H1 (cell line): ENCODE results near the gene ABI2. TPM values are rescaled to one million over a fixed set of nuclear protein-coding genes. Genes with fewer than 3 reads are reported as not detected.

ENCODE experiments used
- CTCF ChIA-PET: fragments of 300-600 bp; sonication (Branson Sonifier 250); formaldehyde crosslinking; loops from one replicate; lab custom pipeline; 2021; ENCODE audit not compliant: partially characterized antibody; lab: Charles Lee
- POLR2A ChIA-PET: fragments of 300-600 bp; sonication (Branson Sonifier 250); formaldehyde crosslinking; loops from one replicate; lab custom pipeline; 2021; ENCODE audit warnings: inconsistent platforms; ENCODE audit not compliant: partially characterized antibody; lab: Charles Lee
- DNase-seq, 2 experiments: peaks; one replicate each; pipeline versions ENCODE4 v3.0.0 to v3.0.0-alpha.2; 2010 to 2022; ENCODE audit warnings: low spot score in 2 of 2, low read depth in 1 of 2, mixed read lengths in 1 of 2
- FAIRE-seq: peaks from 2 replicates; lab custom pipeline; 2011; peaks lifted over from hg19 to GRCh38; lab: Jason Lieb, UNC
- H2AFZ ChIP-seq: 2 replicates; pipeline ENCODE4 v1.8.1; 2012; ENCODE audit warnings: low read length, inconsistent platforms
- H2AK5ac ChIP-seq: 2 replicates; pipeline ENCODE4 v1.6.1; 2013; ENCODE audit warnings: low read depth, low read length
- H2BK120ac ChIP-seq: replicated peaks from 2 replicates; pipeline ENCODE3; 2013; ENCODE audit warnings: low read depth, low read length, inconsistent platforms
- H2BK12ac ChIP-seq: 2 replicates; pipeline ENCODE4 v1.6.1; 2013; ENCODE audit warnings: low read depth, low read length
- H2BK15ac ChIP-seq: 2 replicates; pipeline ENCODE4 v1.6.1; 2013; ENCODE audit warnings: low read length
- H2BK20ac ChIP-seq: 2 replicates; pipeline ENCODE4 v1.6.1; 2013; ENCODE audit warnings: low read length
- H2BK5ac ChIP-seq: 2 replicates; pipeline ENCODE4 v1.6.1; 2013; ENCODE audit warnings: low read depth, low read length
- H3K14ac ChIP-seq: 2 replicates; pipeline ENCODE4 v1.6.1; 2013; ENCODE audit warnings: inconsistent platforms; ENCODE audit not compliant: insufficient read length
- H3K18ac ChIP-seq: 2 replicates; pipeline ENCODE4 v1.6.1; 2013; ENCODE audit warnings: low read length; ENCODE audit errors: extremely low read depth
- H3K23ac ChIP-seq: 2 replicates; pipeline ENCODE4 v1.6.1; 2013; ENCODE audit warnings: inconsistent platforms; ENCODE audit not compliant: insufficient read length
- H3K23me2 ChIP-seq: 2 replicates; pipeline ENCODE4 v1.6.1; 2013; ENCODE audit warnings: low read depth, low read length
- H3K27ac ChIP-seq: 2 replicates; pipeline ENCODE4 v1.6.1; 2011; ENCODE audit warnings: low read depth, low read length, inconsistent platforms
- H3K27me3 ChIP-seq, 4 experiments: replicated peaks in 1 of 4; 1 replicate in 1 of 4; 2 replicates in 3 of 4; pipeline versions ENCODE4 v1.6.1 to v1.8.1; 2011 to 2013; ENCODE audit warnings: low read length in 3 of 4, mild to moderate bottlenecking in 3 of 4, inconsistent platforms in 2 of 4, mixed read lengths in 2 of 4, moderate library complexity in 1 of 4; ENCODE audit not compliant: control insufficient read depth in 3 of 4, insufficient read depth in 3 of 4; ENCODE audit errors: extremely low read depth in 1 of 4
- H3K36me3 ChIP-seq, 4 experiments: 2 replicates each; pipeline versions ENCODE4 v1.6.1 to v1.8.1; 2011 to 2013; ENCODE audit warnings: mild to moderate bottlenecking in 4 of 4, low read length in 3 of 4, moderate library complexity in 2 of 4, control low read depth in 1 of 4, inconsistent platforms in 1 of 4; ENCODE audit not compliant: insufficient read depth in 4 of 4, control insufficient read depth in 2 of 4
- H3K4ac ChIP-seq: replicated peaks from 2 replicates; pipeline ENCODE3; 2013; ENCODE audit warnings: low read length, low read depth, mixed read lengths, inconsistent platforms; ENCODE audit not compliant: insufficient read length
- H3K4me1 ChIP-seq, 4 experiments: replicated peaks in 1 of 4; 1 replicate in 1 of 4; 2 replicates in 3 of 4; pipeline versions ENCODE4 v1.6.1 to v1.8.1; 2011 to 2013; ENCODE audit warnings: low read length in 3 of 4, inconsistent platforms in 2 of 4, mixed read lengths in 1 of 4; ENCODE audit not compliant: insufficient read depth in 4 of 4, control insufficient read depth in 3 of 4
- H3K4me2 ChIP-seq, 2 experiments: 2 replicates each; pipeline versions ENCODE4 v1.6.1 to v1.8.1; 2011 to 2013; ENCODE audit warnings: low read depth in 2 of 2, low read length in 2 of 2, control low read depth in 1 of 2, inconsistent platforms in 1 of 2, mild to moderate bottlenecking in 1 of 2; ENCODE audit not compliant: insufficient read depth in 1 of 2
- H3K4me3 ChIP-seq, 4 experiments: fragments of 200-600, 300-600 bp in 1 of 4; sonication (generic), shearing (Covaris generic), sonication (Bioruptor Twin) in 1 of 4; 2 replicates each; pipeline versions ENCODE4 v1.5.1 to v1.8.1; 2011 to 2016; ENCODE audit warnings: low read length in 4 of 4, low read depth in 3 of 4, control low read depth in 2 of 4, inconsistent platforms in 2 of 4, mild to moderate bottlenecking in 2 of 4, mixed read lengths in 1 of 4, moderate library complexity in 1 of 4; ENCODE audit not compliant: insufficient read depth in 2 of 4; ENCODE audit errors: extremely low read depth in 1 of 4
- H3K56ac ChIP-seq: replicated peaks from 2 replicates; pipeline ENCODE3; 2013; ENCODE audit warnings: low read depth, mild to moderate bottlenecking, mixed read lengths, low read length, inconsistent platforms; ENCODE audit not compliant: insufficient read length
- H3K79me1 ChIP-seq: 2 replicates; pipeline ENCODE4 v1.6.1; 2013; ENCODE audit warnings: low read depth, low read length, control low read depth
- H3K79me2 ChIP-seq, 2 experiments: 2 replicates each; pipeline versions ENCODE4 v1.6.1 to v1.8.1; 2012 to 2013; ENCODE audit warnings: low read length in 2 of 2, mild to moderate bottlenecking in 2 of 2, inconsistent platforms in 1 of 2; ENCODE audit not compliant: insufficient read depth in 2 of 2, control insufficient read depth in 1 of 2
- H3K9ac ChIP-seq, 4 experiments: replicated peaks in 1 of 4; 1 replicate in 1 of 4; 2 replicates in 3 of 4; pipeline versions ENCODE4 v1.6.1 to v1.8.1; 2011 to 2013; ENCODE audit warnings: low read depth in 3 of 4, low read length in 3 of 4, control low read depth in 2 of 4, mild to moderate bottlenecking in 2 of 4, moderate library complexity in 2 of 4, inconsistent platforms in 1 of 4; ENCODE audit errors: extremely low read depth in 1 of 4
- H3K9me3 ChIP-seq, 2 experiments: 2 replicates each; pipeline versions ENCODE4 v1.6.1 to v1.8.1; 2012 to 2013; ENCODE audit warnings: mild to moderate bottlenecking in 2 of 2, moderate library complexity in 2 of 2, control low read depth in 1 of 2, inconsistent platforms in 1 of 2, low read depth in 1 of 2, low read length in 1 of 2, mixed read lengths in 1 of 2; ENCODE audit not compliant: insufficient read depth in 2 of 2
- H4K20me1 ChIP-seq, 2 experiments: replicated peaks in 1 of 2; 2 replicates each; pipeline versions ENCODE3 to v1.8.1; 2011 to 2013; ENCODE audit warnings: inconsistent platforms in 2 of 2, low read length in 2 of 2, mild to moderate bottlenecking in 1 of 2; ENCODE audit not compliant: insufficient read depth in 2 of 2, control insufficient read depth in 1 of 2
- H4K5ac ChIP-seq: 2 replicates; pipeline ENCODE4 v1.6.1; 2013; ENCODE audit warnings: low read length, low read depth, mixed read lengths, inconsistent platforms; ENCODE audit not compliant: insufficient read length
- H4K8ac ChIP-seq: 2 replicates; pipeline ENCODE4 v1.8.0; 2013; ENCODE audit warnings: mild to moderate bottlenecking, moderate library complexity, low read length, inconsistent platforms; ENCODE audit not compliant: insufficient read depth; ENCODE audit errors: extremely low read depth
- H4K91ac ChIP-seq: replicated peaks from 2 replicates; pipeline ENCODE3; 2013; ENCODE audit warnings: low read length, mixed read lengths, inconsistent platforms; ENCODE audit not compliant: insufficient read length
- ASH2L ChIP-seq: fragments of 200-600, 300-600 bp; sonication (generic); IDR thresholded peaks from one replicate; pipeline ENCODE4 v1.7.1; 2017; ENCODE audit warnings: low read length
- BCL11A ChIP-seq, 2 experiments: IDR thresholded peaks; one replicate each; pipeline ENCODE4 v1.6.1; 2011; ENCODE audit warnings: low read depth in 2 of 2, low read length in 2 of 2, mild to moderate bottlenecking in 2 of 2
- CBX5 ChIP-seq: fragments of 300-800, 300-1000 bp; sonication (generic); IDR thresholded peaks from 2 replicates; pipeline ENCODE4 v1.7.1; 2016; ENCODE audit warnings: antibody characterized with exemption, low read length, low read depth
- CBX8 ChIP-seq: fragments of 300-800, 300-1000 bp; sonication (generic); IDR thresholded peaks from 2 replicates; pipeline ENCODE4 v1.7.1; 2016; ENCODE audit warnings: low read depth, low read length, borderline replicate concordance
- CHD1 ChIP-seq: IDR thresholded peaks from 2 replicates; pipeline ENCODE4 v1.6.1; 2012; ENCODE audit warnings: low read depth, low read length, improper control_type of control experiment
- CREB1 ChIP-seq: IDR thresholded peaks from 2 replicates; pipeline ENCODE4 v1.6.1; 2012; ENCODE audit warnings: inconsistent platforms
- CTBP2 ChIP-seq: IDR thresholded peaks from 2 replicates; pipeline ENCODE4 v1.7.0; 2011; ENCODE audit warnings: borderline replicate concordance, mild to moderate bottlenecking, moderate library complexity, mixed read lengths, low read length; ENCODE audit not compliant: insufficient read depth, insufficient read length
- E2F6 ChIP-seq: IDR thresholded peaks from 2 replicates; pipeline ENCODE4 v1.6.1; 2012; ENCODE audit warnings: inconsistent platforms
- EZH2 ChIP-seq: fragments of 200-600 bp; sonication (generic); IDR thresholded peaks from 2 replicates; pipeline ENCODE4 v1.7.1; 2012; ENCODE audit warnings: low read depth, mild to moderate bottlenecking, moderate library complexity, low read length, inconsistent platforms; ENCODE audit not compliant: severe bottlenecking
- GABPA ChIP-seq: IDR thresholded peaks from 2 replicates; pipeline ENCODE4 v1.6.1; 2011; ENCODE audit warnings: mild to moderate bottlenecking, low read length, moderate library complexity, borderline replicate concordance; ENCODE audit not compliant: insufficient read depth
- GTF2F1 ChIP-seq: IDR thresholded peaks from 2 replicates; pipeline ENCODE4 v1.6.1; 2012; ENCODE audit warnings: low read depth, low read length, improper control_type of control experiment, borderline replicate concordance
- HDAC6 ChIP-seq: IDR thresholded peaks from one replicate; pipeline ENCODE4 v1.7.1; 2012; ENCODE audit warnings: low read depth, mild to moderate bottlenecking, inconsistent platforms, low read length, moderate library complexity
- NRF1 ChIP-seq: IDR thresholded peaks from 2 replicates; pipeline ENCODE4 v1.6.1; 2011; ENCODE audit warnings: mild to moderate bottlenecking, low read depth, low read length, improper control_type of control experiment
- POLR2A ChIP-seq, 2 experiments: IDR thresholded peaks; 1 replicate in 1 of 2; 2 replicates in 1 of 2; pipeline ENCODE4 v1.6.1; 2011; ENCODE audit warnings: low read depth in 2 of 2, low read length in 2 of 2, mild to moderate bottlenecking in 2 of 2; ENCODE audit errors: control extremely low read depth in 1 of 2
- SP4 ChIP-seq: IDR thresholded peaks from 2 replicates; pipeline ENCODE4 v1.6.1; 2012; ENCODE audit warnings: low read length, inconsistent platforms
- WGBS, 2 experiments: shearing (Covaris generic) in 1 of 2; methylation state at CpG; one replicate each; pipeline versions ENCODE4 v1.1.6 to v1.1.7; 2013 to 2015; ENCODE audit warnings: low lambda C conversion rate in 2 of 2, mixed read lengths in 2 of 2, inconsistent platforms in 1 of 2, low coverage in 1 of 2, missing lambda C conversion rate in 1 of 2; ENCODE audit not compliant: insufficient replicate concordance in 2 of 2, insufficient coverage in 1 of 2, insufficient read length in 1 of 2; ENCODE audit errors: extremely low coverage in 1 of 2, missing lambda C conversion rate in 1 of 2; 5-methylcytosine and 5-hydroxymethylcytosine counted together
- polyA plus RNA-seq, 7 experiments: library from polyadenylated mRNA; depleted of rRNA in 3 of 7; stranded (reverse) in 5 of 7; unstranded in 2 of 7; fragments of >200 nt in 5 of 7; fragments of 200-250 nt in 2 of 7; gene quantifications; 1 replicate in 5 of 7; 2 replicates in 1 of 7; 4 replicates in 1 of 7; pipeline versions ENCODE4 v1.2.1 to v1.2.3, GENCODE V29; 2011 to 2013; ENCODE audit warnings: missing spikeins in 2 of 7, mixed read lengths in 2 of 7
- total RNA-seq: library from RNA; stranded (reverse); fragmentation: NEBNext Ultra II Directional; extraction: Animal tissue kit (Norgen Biotek cat#: 25700); gene quantifications from 2 replicates; pipeline ENCODE4 v1.2.1, GENCODE V29; 2021

ABI2 gene
- total and polyA plus RNA-seq, 2 of the 8 experiments (the other 6 are each of a cell fraction or from before 2014, with no cell fraction given), result 62.3 to 118 TPM

DNA sequence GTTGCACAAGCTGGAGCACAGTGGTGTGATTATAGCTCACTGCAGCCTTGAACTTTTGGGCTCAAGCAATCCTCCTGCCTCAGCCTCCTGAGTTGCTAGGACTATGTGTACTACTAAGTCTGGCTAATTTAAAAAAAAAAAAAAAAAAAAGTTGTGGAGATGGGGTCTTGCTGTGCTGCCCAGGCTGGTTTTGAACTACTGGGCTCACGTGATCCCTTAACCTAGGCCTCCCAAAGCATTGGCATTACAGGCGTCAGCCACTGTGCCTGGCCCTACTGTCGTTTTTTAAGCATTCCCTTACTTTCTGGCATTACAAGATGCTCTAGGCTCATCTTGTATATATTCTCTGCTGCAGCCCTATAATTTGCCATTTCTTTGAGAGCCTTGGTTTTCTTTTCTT, 118.6 kb downstream of the ABI2 start:
- Histone ChIP-seq H4K8ac (no peak overlapping the region), H2BK5ac (no peak overlapping the region), H4K5ac (no peak overlapping the region), H4K20me1 (peaks cover 0 to 2% of the 10 kb centered on the region in 2 experiments), H3K4me2 (no peak overlapping the region), H2AFZ (no peak overlapping the region), H3K14ac (no peak overlapping the region), H3K4me3 (no peak overlapping the region), H3K79me2 (no peaks in the 10 kb centered on the region), H3K56ac (no peak overlapping the region), H3K36me3 (peaks cover 4 to 32% (median 9%) of the 10 kb centered on the region in 4 experiments; a peak in 7 of 8 replicates), H2BK12ac (no peak overlapping the region), H3K9me3 (no peaks in the 10 kb centered on the region), H3K4ac (no peak overlapping the region), H2BK20ac (no peak overlapping the region), H4K91ac (no peak overlapping the region), H3K23me2 (no peaks in the 10 kb centered on the region), H3K4me1 (no peaks in the 10 kb centered on the region), H2BK120ac (no peak overlapping the region), H3K27me3 (no peaks in the 10 kb centered on the region), H3K79me1 (no peaks in the 10 kb centered on the region), H3K18ac (no peak overlapping the region), H3K27ac (no peak overlapping the region), H2BK15ac (no peak overlapping the region), H3K9ac (no peak overlapping the region), H3K23ac (no peak overlapping the region), H2AK5ac (no peak overlapping the region)
- DNase-seq, result no peak
- CTCF ChIA-PET, result interaction anchor here (1.6 kb wide), 1 partner anchor 463 kb away, joined by 3 read pairs; no protein-coding TSS in a partner anchor
- 94% methylated on average over 3 of the region's 3 CpGs; no CpG with 5 or more reads in 1 of the 2 experiments for WGBS, 2 experiments
- no peak for TF ChIP-seq GABPA
- no peak for TF ChIP-seq BCL11A (IDR thresholded peaks at IDR 0.05; ENCODE audit: low read depth in 2 of 2, low read length in 2 of 2)
- no peak for TF ChIP-seq HDAC6
- no peak for TF ChIP-seq CBX8
- TF ChIP-seq ASH2L, result no peak
- no peak for TF ChIP-seq GTF2F1
- no peak for TF ChIP-seq E2F6
- TF ChIP-seq POLR2A (IDR thresholded peaks at IDR 0.05; ENCODE audit: control extremely low read depth in 1 of 2, low read depth in 2 of 2, low read length in 2 of 2), result no peak
- no peak for TF ChIP-seq NRF1
- TF ChIP-seq CBX5, result no peak
- TF ChIP-seq EZH2, result no peak
- no peak for TF ChIP-seq CHD1
- no peak for TF ChIP-seq CTBP2
- no peak for TF ChIP-seq CREB1
- TF ChIP-seq SP4, result no peak
- POLR2A ChIA-PET, result no interaction called here
- FAIRE-seq, result no peak
